Brain pericyte (primary cell): Measurements from ENCODE around the gene GPA33.

Experiments used
- DNase-seq: peaks from one replicate; pipeline ENCODE4 v3.0.0-alpha.2; 2012; ENCODE audit warnings: low read depth, low spot score

Gene GPA33

GRCh38 chr1:167117225-167117624 is 27.0 kb upstream of the GPA33 start:
- DNase-seq = no peak

DNA sequence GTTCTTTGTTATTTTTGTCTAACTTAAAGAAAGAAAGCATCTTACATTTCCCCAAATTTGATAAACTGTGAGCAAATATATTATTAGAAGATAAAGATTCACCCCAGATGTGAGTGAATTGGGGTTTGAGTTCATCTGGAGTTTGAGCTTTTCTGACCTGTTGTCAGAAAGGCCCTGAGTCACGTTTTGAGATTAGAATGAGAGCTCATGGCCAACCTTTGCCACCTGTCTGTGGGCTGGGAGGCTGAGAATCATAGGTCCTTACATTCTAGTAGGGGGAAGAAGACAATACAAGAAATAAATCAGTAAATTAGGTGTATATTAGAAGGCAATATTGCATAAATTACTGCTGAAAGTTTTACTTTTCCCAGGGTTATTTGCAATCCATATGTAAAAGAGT is 26.0 kb upstream of the GPA33 start:
- DNase-seq = no peak

DNA sequence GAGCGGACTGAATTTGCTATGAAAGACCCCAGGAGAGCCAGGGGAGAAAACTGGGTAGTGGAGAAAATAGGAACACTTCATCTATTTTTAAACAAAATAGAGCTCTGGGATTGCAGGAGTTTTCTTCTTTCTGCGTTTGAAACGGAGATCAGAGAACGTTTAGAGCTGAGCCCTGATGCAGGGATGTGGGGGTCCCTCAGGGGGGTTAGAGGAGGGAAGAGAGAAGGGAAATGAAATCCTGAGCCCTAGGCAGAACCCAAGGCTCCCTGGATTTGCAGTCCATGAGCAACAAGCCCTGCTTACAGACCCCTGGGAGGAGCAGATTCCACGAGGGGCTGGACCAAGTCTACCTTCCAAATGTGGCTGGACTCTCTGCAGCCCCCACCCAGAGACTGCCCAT is 25.5 kb upstream of the GPA33 start:
- no peak for DNase-seq

GRCh38 chr1:167114725-167115124 is 24.5 kb upstream of the GPA33 start:
- no peak for DNase-seq

DNA sequence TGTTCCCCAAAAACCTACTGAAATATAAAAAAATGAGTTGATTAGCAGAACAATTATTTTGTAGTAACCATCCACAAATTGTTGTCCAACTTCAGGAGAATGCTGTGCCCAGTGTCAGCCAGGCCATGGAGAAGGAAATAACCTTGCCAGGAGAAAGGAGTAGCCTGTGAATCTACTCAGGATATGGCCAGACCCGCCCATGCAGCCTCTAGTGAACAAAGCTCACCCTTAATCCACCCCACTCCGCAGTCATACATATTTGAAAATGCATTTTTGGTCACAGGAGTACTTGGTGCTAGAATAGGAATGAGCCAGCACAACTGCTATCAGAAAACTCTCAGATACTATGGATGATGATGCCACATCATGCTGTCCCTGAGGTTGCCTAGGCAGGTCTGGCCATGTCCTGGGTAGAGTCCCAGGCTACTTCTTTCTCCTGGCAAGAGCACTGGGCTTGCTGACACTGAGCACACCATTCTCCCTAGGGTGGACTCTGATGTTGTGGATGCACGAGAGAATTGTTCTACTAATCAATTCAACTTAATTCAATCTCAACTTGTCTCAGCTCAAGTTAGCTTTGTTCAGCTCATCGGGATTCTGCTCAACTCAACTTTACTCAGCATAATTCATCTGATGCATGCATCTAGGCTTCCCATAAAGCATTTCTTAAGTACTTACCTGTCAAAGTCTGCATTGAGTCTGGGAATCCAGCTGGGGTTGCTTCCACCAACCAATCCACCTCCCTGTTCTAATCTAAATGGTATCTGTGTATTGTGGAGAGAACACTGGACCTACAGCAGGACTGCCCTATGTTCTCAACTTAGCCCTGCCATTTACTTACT is 21.9 kb upstream of the GPA33 start:
- no peak for DNase-seq

GRCh38 chr1:167110586-167110985 is 20.4 kb upstream of the GPA33 start:
- no peak for DNase-seq

DNA sequence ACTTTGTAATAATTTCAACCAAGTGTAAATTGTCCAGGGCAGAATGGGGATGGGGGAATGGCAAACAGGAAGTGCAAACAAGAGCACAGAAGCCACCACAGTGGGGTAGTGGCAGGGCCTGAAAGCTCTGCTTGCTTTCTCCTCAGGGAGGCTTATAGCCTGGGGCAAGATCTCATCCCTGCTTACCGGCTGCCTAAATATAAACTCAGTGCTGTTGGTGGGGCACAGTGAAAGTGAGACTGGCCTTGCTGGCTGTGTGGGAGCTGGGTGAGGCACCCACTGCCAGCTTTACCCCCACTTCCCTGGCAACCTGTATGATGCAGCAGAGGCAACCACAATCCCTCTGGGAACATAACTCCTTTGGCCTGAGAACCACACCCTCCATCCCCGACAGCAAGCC is 18.9 kb upstream of the GPA33 start:
- no peak for DNase-seq

DNA sequence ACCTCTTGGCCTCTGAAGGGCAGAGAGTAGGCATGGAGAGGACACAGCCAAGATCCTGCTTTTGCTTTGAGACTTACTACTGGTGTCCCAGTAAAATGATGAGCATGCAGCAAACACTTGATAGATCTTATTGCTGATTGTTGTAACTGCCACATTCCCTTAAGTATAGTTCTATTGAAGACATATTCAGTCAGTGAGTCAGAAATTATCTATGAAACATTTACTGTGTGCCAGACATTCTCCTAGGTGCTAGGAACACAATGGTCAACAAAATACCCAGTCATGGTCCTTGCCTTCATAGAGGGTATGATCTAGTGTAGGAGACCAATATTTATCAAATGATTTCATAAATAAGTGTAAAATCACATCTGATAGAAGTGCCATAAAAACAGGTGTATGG is 17.3 kb upstream of the GPA33 start:
- DNase-seq = no peak

- no peak for DNase-seq
Observed at GRCh38 chr1:167106119-167106461, 15.9 kb upstream of the GPA33 start.

DNA sequence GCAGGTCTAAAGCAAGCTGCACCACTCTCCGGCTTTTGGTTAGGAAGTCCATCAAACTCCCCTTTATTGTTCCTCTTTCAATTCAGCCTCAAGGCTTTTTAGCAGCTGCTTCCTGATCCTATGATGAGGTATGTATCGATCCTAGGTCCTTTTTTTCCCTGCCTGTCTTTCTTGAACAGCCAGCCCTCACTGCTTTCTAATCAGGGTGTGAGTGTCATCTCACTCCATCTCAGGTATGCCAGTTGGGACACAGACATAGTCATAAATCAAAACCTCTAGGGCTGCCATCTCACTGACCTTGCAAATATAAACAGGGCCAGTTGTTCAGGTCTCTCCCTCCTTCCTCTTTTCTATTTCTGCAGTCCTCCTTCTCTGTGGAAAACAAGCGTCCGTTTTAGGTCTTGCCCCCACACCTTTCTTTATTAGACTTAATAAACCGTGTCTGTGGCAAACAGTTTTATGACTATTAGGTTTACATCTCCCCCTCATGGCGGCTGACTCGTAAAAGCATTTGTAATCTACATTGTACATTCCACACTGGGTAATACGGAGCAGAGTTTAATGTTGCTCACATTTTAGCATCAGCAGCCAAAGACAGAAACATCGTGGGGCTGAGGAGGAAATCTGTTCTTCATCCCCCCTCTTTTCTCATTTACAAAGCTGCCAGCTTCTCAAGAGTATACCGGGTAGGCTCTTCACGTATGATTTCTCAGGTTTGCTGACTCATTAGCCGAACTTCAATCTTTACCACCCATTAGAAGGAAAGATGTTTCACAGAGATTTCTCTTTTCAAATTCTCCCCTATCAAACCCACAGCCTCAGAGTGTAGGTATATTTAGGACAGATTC is 15.3 kb upstream of the GPA33 start:
- DNase-seq = no peak

GRCh38 chr1:167104256-167104633 is 14.1 kb upstream of the GPA33 start:
- no peak for DNase-seq

DNA sequence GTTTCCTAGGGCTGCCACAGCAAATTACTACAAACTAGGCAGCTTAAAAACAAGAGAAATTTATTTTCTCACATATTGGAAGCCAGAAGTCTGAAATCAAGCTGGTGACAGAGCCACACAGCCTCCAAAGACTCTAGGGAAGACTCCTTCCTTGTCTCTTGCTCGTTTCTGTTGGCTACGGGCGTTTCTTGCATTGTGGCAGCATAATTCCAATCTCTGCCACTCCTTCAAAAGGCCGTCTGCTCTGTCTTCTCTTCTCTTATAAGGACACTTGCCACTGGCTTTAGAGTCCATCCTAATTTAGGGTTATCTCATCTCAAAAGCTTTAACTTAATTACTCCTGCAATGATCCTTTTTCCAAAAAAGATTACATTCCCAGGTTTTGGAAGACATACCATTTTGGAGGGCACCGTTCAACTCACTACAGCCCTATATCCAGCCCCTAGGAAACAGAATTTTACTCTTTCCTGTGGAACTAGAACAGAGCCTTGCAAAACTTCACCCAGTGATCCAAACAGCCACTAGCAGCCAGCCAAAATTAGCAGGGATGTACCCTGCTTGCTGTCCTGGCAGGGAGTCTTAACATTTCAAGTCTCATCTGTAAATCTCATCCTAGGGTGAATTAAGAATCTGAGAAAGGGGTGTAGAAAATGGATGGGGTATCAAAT is 12.9 kb upstream of the GPA33 start:
- DNase-seq = no peak

GRCh38 chr1:167101754-167102153 is 11.6 kb upstream of the GPA33 start:
- DNase-seq = no peak

GRCh38 chr1:167100730-167101129 is 10.6 kb upstream of the GPA33 start:
- DNase-seq = no peak

DNA sequence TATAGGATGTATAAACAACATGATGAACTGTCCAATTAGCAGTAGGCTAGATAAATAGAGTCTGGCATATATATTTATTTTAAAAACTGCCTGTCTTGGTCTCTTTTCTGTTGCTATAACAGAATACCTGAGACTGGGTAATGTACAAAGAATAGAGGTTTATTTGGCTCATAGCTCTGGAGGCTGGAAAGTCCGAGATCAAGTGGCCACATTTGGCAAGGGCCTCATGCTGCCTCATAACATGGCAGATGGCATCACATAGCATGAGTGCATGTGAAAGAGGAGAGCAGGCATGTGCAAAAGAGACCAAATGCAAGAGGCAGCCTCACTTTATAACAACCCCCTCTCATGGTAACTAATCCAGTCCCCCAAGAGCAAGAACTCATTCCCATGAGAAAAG is 9.7 kb upstream of the GPA33 start:
- DNase-seq = no peak

- DNase-seq = peak; percentile 12
Observed at GRCh38 chr1:167095368-167095767, 5.2 kb upstream of the GPA33 start.

DNA sequence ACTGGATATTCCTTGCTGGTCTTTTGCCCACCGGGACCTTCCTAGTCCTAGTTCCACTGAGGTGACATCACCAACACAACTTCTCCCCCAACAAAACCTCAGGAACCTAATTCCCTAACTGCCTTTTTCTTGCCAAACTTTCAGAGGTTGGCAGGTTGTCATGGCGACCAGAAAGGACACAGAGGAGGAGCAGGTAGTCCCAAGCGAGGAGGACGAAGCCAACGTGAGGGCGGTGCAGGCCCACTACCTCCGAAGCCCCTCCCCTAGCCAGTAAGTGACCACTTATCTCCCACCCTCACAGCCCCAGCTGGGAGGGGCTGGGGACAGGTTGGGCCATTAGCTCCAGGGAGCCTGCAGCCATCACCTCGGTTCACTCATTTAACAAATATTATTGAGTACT is 4.5 kb upstream of the GPA33 start:
- DNase-seq = no peak

- DNase-seq = no peak
Observed at GRCh38 chr1:167093846-167094516, 3.8 kb upstream of the GPA33 start, which contains the start of gene STYXL2. Gene STYXL2 (plus strand): TSS chr1:167094075. CDS start chr1:167094850, 775 bp downstream.

DNA sequence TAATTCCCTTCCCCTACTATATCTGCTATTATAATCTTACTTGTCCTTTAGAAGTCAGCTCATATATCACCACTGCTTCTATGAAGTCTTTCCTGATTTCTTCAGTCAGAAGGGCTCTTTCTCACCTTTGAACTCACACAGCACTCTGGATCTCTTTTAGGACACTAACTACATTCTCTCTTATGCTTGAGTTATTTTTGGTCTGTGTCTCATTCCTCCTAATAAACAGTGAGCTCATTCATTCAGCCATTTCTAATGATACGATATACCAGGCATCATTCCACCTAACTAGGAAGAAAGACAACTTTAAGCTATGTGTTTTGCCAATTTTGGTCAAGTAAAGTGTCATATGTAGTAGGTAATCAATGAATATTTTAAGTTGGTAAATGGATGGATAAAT is 2.5 kb upstream of the GPA33 start:
- no peak for DNase-seq

DNA sequence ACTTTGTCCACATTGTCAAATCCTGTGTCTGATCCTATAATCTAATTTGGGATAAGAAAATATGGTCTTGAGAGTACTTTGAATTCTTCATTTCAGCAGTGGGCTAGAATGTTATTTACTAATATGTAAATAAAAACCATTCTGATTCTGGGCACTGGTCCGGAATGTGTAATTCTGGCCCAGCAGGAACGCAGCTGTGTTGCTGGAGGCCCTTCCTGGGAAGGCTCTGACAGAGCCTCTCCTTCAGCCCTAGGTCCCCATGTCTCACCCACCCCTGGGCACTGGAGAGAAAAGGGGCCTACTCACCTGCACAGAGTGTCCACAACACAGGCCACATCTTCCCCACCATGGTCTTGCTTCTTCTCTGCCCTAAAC is 251 bp downstream of the GPA33 start:
- DNase-seq = no peak

DNA sequence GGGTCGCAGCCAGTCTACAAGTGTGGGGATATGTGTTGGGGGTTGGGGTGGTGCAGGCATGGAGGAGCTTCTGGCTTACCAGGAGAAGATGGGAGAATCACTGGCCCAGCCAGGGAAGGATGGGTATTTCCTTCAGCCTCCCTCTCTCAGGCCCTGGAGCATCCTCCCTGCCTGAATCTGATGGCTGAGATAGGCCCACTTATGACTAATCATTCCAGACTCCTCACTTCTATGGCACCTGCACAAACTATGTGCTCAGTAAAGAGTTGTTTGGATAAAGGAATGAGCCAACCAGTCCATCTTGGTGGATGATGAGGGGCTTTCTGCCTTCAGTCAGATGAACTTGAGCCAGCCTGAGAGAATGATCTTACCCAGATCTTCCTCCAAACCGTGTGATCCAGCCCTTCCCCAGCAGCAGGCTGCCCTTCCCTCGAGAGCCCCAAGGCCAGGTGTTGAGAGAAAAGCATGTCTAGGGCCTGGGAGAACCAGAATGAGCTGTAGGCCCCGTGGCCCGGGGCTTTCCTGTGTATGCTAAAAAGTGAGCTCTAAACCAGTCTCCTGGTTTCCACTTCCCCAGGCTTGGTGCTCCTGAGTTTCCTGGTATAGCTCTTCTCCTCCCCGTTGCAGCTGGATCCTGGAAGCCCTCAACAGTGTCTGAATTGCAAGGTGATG is 1.3 kb downstream of the GPA33 start:
- no peak for DNase-seq
